Measurements from ENCODE around the gene GINS2.
A peak's percentile ranks its signal among the peaks of the same experiment; 100 is the strongest.

GINS2 gene

DNA sequence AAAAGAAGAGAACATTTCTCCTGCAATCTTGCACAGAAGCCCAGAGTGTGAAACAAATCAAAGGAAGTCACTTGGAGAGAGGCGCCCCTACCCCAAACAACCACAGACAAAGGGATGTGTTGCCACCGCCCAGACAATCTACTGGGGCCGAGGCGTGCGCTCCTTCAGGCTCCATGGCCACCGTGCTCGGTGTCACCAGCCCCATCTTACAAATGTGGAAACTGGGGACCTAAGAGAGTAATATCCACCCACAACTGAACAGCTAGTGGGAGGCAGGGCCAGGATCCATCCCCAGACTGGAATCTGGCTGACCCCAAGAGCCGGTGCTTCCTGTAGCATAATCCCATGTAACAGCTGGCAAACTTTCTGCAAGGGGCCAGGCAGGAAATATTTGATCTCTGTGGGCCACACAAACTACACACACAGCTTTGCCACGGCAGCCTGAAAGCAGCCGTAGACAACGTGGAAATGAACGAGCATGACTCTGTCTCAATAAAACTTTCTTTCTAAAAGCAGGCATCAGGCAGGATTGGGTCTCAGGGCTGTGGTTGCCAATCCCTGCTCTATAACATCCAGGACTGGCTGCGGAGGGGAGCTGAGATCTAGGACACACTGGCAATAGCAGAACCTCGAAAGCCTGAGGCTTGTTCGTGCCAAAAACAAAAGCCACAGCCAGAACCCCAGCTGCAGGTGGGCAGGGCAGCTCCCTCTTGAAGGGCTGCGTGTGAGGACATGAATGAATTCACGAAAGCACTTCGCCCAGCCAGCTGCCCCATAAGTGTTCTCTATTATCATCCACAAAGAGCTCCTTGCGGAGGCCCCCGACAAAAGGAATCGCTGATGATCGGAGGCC lies 26.6 kb upstream of the GINS2 start:
- Histone ChIP-seq H3K36me3 (ENCODE audit: control insufficient read depth, insufficient read depth, low read length, severe bottlenecking) (no peaks in the 10 kb centered on the region), H3K9me3 (ENCODE audit: control insufficient read depth, low read length) (peaks cover 9% of the 10 kb centered on the region), H3K4me1 (ENCODE audit: control insufficient read depth, insufficient read depth, low read length) (peaks cover 5% of the 10 kb centered on the region), H3K9ac (ENCODE audit: low read length) (no peak overlapping the region), H3K4me3 (ENCODE audit: low read length) (no peak overlapping the region), H3K27me3 (replicated peaks; ENCODE audit: control insufficient read depth, insufficient read depth, low read length) (peaks cover 14% of the 10 kb centered on the region)
- DNase-seq (ENCODE audit: low read depth): peak; percentile 18

DNA sequence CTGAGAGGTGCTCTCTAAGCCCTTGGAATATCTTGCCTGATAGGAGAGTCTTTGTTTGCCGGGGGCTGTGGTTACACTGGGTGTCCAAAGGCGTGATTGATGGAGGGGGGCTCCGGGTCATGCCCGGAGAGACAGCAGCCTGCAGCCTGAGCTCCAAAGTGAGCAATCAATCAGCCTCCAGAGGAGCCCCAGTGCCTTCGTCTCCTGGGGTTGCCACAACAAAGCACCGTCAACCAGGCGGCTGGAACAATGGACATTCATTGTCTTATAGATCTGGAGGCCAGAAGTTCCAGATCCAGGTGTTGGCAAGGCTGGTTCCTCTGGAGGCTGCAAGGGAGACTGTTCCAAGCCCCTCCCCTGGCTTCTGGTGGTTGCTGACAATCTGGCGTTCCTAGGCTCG lies 24.0 kb upstream of the GINS2 start:
- DNase-seq (ENCODE audit: low read depth): no peak
- Histone ChIP-seq H3K36me3 (ENCODE audit: control insufficient read depth, insufficient read depth, low read length, severe bottlenecking) (no peaks in the 10 kb centered on the region), H3K9me3 (ENCODE audit: control insufficient read depth, low read length) (peaks cover 9% of the 10 kb centered on the region), H3K4me3 (ENCODE audit: low read length) (no peak overlapping the region), H3K4me1 (ENCODE audit: control insufficient read depth, insufficient read depth, low read length) (peaks cover 5% of the 10 kb centered on the region), H3K27me3 (replicated peaks; ENCODE audit: control insufficient read depth, insufficient read depth, low read length) (peaks cover 14% of the 10 kb centered on the region), H3K9ac (ENCODE audit: low read length) (no peak overlapping the region)

DNA sequence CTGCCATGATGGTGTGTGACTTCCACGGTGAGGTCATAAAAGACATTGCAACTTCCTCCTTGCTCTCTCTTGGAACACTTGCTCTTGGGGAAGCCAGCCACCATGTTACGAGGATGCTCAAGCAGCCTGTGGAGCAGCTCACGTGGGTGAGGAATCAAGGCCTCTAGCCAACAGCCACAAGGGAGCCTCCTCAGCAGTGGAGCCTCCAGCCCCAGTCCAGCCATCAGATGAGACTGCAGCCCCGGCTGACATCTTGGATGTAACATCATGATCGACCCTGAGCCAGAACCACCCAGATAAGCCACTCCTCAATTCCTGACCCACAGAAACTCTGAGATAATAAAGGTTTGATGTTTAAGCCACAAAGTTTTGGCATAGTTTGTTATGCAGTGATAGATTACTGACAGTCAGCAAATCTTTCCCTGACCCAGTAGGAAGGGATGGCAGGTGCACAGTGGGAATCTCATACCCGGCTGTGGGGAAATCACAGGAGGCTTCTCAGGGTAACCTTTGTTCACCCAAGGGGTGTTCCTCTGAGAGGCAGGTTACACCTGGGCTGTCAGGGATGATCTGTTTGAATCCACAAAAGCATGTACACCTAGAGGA lies 23.3 kb upstream of the GINS2 start:
- peaks cover 9% of the 10 kb centered on the region for H3K9me3 ChIP-seq (ENCODE audit: control insufficient read depth, low read length)
- no peak for DNase-seq (ENCODE audit: low read depth)
- no peaks in the 10 kb centered on the region for H3K36me3 ChIP-seq (ENCODE audit: control insufficient read depth, insufficient read depth, low read length, severe bottlenecking)
- H3K27me3 ChIP-seq (replicated peaks; ENCODE audit: control insufficient read depth, insufficient read depth, low read length): peaks cover 14% of the 10 kb centered on the region
- H3K4me1 ChIP-seq (ENCODE audit: control insufficient read depth, insufficient read depth, low read length): peaks cover 5% of the 10 kb centered on the region
- no peak overlapping the region for H3K9ac ChIP-seq (ENCODE audit: low read length)
- H3K4me3 ChIP-seq (ENCODE audit: low read length): no peak overlapping the region

DNA sequence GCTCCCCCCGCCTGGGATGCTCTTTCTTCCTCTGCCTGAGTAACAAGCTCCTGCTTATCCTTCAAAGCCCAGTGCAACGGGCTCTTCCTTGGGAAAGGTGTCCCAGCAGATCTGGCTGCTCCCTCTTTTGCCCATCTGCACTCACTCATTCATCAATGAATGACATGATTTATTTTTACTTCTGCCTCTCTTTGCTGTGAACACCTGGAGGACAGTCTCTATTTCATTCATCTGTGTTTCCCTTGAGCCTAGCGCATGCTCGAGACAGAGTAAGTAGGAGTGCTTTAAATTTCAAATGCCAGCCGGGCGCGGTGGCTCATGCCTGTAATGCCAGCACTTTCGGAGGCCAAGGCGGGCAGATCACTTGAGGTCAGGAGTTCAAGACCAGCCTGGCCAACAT lies 22.0 kb upstream of the GINS2 start:
- Histone ChIP-seq H3K9ac (ENCODE audit: low read length) (no peak overlapping the region), H3K27me3 (replicated peaks; ENCODE audit: control insufficient read depth, insufficient read depth, low read length) (peaks cover 9% of the 10 kb centered on the region), H3K9me3 (ENCODE audit: control insufficient read depth, low read length) (peaks cover 9% of the 10 kb centered on the region), H3K4me3 (ENCODE audit: low read length) (no peak overlapping the region), H3K36me3 (ENCODE audit: control insufficient read depth, insufficient read depth, low read length, severe bottlenecking) (no peaks in the 10 kb centered on the region), H3K4me1 (ENCODE audit: control insufficient read depth, insufficient read depth, low read length) (peaks cover 5% of the 10 kb centered on the region)
- DNase-seq (ENCODE audit: low read depth): no peak

DNA sequence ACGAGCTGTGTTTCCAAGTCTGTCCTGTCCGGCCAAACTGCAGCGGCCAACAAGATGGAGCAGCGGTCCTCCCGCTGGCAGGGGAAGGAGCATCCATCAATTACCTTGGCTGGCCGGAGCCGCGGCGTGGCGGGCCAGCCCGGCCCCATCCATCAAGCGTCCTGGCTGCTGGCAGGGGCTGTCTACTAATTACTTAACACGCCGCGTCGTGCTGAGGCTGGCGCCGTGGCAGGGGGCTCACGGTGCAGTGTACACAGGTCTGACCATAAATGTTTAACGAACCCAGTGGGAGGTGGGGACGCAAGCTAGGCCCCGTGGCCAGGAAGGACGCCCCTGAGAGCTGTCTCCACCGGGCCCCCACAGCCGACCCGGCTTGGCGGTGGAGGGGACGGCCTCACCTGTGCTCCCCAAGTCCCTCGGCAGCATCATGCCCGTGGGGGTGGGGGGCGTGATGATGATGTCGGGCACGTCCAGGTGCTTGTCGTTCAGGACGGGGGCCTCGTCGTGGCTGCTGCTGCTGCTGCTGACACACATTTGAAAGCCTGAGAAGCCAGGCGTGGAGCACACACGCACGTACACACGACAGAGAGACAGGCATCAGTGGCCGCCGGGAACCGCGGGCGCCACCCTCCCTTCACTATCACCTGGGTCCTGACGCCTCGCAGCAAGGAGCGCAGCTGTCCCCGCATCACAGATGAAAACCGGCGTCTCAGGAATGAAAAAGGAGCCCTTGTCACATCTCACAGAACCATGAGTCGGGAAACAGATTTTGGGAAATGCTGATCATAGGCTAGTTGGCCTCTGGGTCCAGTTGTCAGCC lies 21.2 kb upstream of the GINS2 start:
- Histone ChIP-seq H3K9me3 (ENCODE audit: control insufficient read depth, low read length) (peaks cover 9% of the 10 kb centered on the region), H3K4me1 (ENCODE audit: control insufficient read depth, insufficient read depth, low read length) (no peaks in the 10 kb centered on the region), H3K9ac (ENCODE audit: low read length) (no peak overlapping the region), H3K27me3 (replicated peaks; ENCODE audit: control insufficient read depth, insufficient read depth, low read length) (peaks cover 5% of the 10 kb centered on the region), H3K36me3 (ENCODE audit: control insufficient read depth, insufficient read depth, low read length, severe bottlenecking) (no peaks in the 10 kb centered on the region), H3K4me3 (ENCODE audit: low read length) (no peak overlapping the region)
- no peak for DNase-seq (ENCODE audit: low read depth)

DNA sequence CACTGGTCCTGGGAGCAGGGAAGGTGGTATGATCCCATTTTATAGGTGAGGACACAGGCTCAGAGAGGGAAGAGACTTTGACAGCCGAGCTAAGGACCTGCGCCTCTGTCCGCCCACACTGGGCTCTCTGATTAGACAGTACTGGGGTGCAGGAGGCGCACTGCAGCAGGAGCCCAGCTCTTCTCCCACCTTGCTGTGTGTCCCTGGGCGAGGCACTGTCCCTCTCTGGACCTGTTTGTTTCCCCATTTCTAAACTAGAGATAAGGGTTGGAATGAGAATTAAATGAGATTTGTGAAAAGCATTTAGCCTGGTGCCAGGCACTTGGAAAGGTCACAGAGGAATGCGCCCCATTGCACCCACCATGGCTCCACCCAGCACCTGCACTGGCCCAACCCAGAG lies 19.6 kb upstream of the GINS2 start:
- Histone ChIP-seq H3K27me3 (replicated peaks; ENCODE audit: control insufficient read depth, insufficient read depth, low read length) (no peaks in the 10 kb centered on the region), H3K9me3 (ENCODE audit: control insufficient read depth, low read length) (peaks cover 9% of the 10 kb centered on the region), H3K9ac (ENCODE audit: low read length) (no peak overlapping the region), H3K4me1 (ENCODE audit: control insufficient read depth, insufficient read depth, low read length) (no peaks in the 10 kb centered on the region), H3K36me3 (ENCODE audit: control insufficient read depth, insufficient read depth, low read length, severe bottlenecking) (no peaks in the 10 kb centered on the region), H3K4me3 (ENCODE audit: low read length) (no peak overlapping the region)
- no peak for DNase-seq (ENCODE audit: low read depth)

DNA sequence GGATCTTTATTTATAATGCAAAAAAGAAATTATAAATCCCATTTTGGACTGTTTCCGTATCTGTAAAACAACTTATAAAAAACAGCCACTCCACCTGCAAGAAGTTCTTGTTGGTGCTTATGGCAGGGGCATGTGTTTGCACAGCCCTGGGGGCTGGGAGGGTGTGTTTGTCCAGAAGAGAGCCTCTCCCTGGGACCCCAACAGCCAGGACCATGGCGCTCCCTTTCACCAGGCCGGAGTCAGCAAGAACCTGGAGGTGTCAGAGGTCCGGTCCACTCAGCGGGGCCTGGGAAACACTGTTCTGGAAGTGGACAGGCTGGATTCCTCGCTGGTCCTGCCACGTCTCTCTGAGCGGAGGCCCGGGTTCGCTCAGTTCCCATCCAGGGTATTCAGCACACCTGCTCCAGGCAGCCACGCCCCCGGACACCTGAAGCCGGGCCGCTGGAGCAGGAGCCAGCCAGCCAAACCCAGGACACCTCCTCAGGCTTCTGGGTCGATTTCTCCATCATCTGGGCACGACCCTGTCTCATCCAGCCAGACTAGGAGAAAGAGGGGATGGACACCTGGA lies 18.9 kb upstream of the GINS2 start:
- DNase-seq (ENCODE audit: low read depth): no peak
- Histone ChIP-seq H3K4me3 (ENCODE audit: low read length) (no peak overlapping the region), H3K4me1 (ENCODE audit: control insufficient read depth, insufficient read depth, low read length) (no peaks in the 10 kb centered on the region), H3K36me3 (ENCODE audit: control insufficient read depth, insufficient read depth, low read length, severe bottlenecking) (no peaks in the 10 kb centered on the region), H3K27me3 (replicated peaks; ENCODE audit: control insufficient read depth, insufficient read depth, low read length) (no peaks in the 10 kb centered on the region), H3K9me3 (ENCODE audit: control insufficient read depth, low read length) (peaks cover 9% of the 10 kb centered on the region), H3K9ac (ENCODE audit: low read length) (no peak overlapping the region)

DNA sequence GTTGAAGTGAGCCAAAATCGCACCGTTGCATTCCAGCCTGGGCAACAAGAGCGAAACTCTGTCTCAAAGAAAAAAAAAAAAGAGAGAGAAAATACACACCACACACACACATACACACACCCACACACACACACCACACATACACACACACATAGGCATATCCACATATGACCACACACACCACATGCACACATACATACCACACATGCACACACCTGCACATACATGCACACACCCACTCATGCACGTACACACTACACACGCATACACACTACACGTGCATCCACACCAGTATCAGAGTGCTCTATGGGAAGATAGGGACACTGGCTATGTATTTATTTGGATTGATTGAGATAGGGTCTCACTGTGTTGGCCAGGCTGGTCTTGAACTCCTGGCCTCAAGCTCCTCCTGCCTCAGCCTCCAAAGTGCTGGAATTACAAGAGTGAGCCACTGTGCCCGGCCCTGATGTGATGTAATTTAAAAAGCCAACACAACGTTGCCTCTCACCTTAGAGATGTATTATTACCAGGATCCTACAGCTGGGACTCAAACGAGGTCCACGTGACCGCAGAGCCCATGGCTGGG lies 17.8 kb upstream of the GINS2 start:
- Histone ChIP-seq H3K4me3 (ENCODE audit: low read length) (no peak overlapping the region), H3K36me3 (ENCODE audit: control insufficient read depth, insufficient read depth, low read length, severe bottlenecking) (no peaks in the 10 kb centered on the region), H3K9ac (ENCODE audit: low read length) (no peak overlapping the region)

DNA sequence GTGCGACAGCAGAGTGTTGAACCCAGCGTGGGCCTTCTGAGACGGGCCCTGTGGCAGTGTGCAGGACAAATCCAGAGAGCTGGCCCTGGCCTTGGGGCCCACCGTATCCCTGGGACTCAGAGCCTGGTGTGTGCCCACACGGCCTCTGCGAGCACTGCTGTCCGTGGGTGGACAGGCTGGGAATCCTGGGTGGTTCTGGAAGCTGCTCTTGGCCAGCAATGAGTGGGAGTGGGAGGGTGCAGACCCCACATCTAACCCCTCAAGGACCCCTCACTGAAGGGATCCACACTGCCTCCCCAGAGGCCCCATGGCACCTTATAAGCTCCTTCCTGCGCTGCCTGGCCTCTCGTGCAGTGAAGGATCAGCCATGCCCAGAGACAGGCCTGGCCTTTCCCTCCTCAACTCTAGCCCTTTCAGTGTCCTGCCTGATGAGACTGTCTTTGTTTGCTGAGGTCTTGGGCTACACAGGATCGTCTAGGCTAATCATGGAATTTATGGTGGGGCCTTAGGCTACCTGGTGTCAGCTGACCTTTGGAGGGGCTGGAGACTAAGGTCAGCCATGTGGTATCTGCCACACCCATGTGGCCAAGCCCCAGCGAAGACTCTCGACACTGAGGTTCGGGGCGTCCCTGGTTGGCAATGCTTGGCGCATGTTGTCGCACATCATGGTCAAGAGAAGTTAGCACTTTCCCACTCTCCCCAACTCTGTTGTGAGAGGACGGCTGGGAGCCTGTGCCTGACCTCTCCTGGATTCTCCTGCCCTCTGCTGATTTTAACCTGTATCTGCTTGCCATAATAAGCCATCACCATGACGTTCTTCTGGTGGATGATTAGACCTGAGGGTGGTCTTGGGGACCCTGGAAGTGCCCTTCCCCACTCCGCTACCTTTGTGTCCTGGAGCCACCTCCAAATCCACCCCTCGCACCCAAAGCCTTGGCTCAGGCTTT lies 16.4 kb upstream of the GINS2 start:
- Histone ChIP-seq H3K36me3 (ENCODE audit: control insufficient read depth, insufficient read depth, low read length, severe bottlenecking) (no peaks in the 10 kb centered on the region), H3K9ac (ENCODE audit: low read length) (no peak overlapping the region), H3K27me3 (replicated peaks; ENCODE audit: control insufficient read depth, insufficient read depth, low read length) (no peaks in the 10 kb centered on the region), H3K4me3 (ENCODE audit: low read length) (no peak overlapping the region), H3K9me3 (ENCODE audit: control insufficient read depth, low read length) (peaks cover 8% of the 10 kb centered on the region), H3K4me1 (ENCODE audit: control insufficient read depth, insufficient read depth, low read length) (no peaks in the 10 kb centered on the region)
- no peak for DNase-seq (ENCODE audit: low read depth)

More for the DNA sequence above, 17.8 kb upstream of the GINS2 start:
- DNase-seq (ENCODE audit: low read depth): no peak
- peaks cover 6% of the 10 kb centered on the region for H3K9me3 ChIP-seq (ENCODE audit: control insufficient read depth, low read length)
- H3K27me3 ChIP-seq (replicated peaks; ENCODE audit: control insufficient read depth, insufficient read depth, low read length): no peaks in the 10 kb centered on the region
- no peaks in the 10 kb centered on the region for H3K4me1 ChIP-seq (ENCODE audit: control insufficient read depth, insufficient read depth, low read length)

DNA sequence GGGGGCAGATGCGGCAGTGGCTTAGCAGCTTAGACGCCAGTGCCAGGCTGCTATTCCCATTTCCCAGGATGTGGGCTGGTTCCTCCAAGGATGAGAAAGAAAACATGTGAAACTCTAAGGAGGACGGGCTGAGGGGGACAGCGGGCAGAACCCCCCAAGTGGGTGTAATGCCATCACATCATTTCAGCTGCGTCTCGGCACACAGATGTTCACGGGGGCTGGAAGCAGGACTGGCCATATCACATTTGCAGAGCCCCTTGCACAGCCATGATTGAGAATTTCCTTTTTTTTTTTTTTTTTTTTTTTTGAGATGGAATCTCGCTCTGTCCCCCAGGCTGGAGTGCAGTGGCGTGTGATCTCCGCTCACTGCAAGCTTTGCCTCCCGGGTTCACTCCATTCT lies 15.3 kb upstream of the GINS2 start:
- peaks cover 8% of the 10 kb centered on the region for H3K9me3 ChIP-seq (ENCODE audit: control insufficient read depth, low read length)
- H3K4me3 ChIP-seq (ENCODE audit: low read length): no peak overlapping the region

More for the DNA sequence above, 15.3 kb upstream of the GINS2 start:
- H3K4me1 ChIP-seq (ENCODE audit: control insufficient read depth, insufficient read depth, low read length): peaks cover 10% of the 10 kb centered on the region
- H3K36me3 ChIP-seq (ENCODE audit: control insufficient read depth, insufficient read depth, low read length, severe bottlenecking): no peaks in the 10 kb centered on the region
- no peak for DNase-seq (ENCODE audit: low read depth)
- H3K9ac ChIP-seq (ENCODE audit: low read length): no peak overlapping the region
- peaks cover 8% of the 10 kb centered on the region for H3K27me3 ChIP-seq (replicated peaks; ENCODE audit: control insufficient read depth, insufficient read depth, low read length)
